Upper lobe of right lung (tissue), 1 donor: Measurements from ENCODE around the gene CX3CL1. TPM values are rescaled to one million over a fixed set of nuclear protein-coding genes. Genes with fewer than 3 reads are reported as not detected.
A peak's percentile ranks its signal among the peaks of the same experiment; 100 is the strongest.

Source experiments
- ATAC-seq: fragments of 200-7000 bp; cut with Tn5 transposase; one replicate; pipeline ENCODE4 v1.9.1; 2020; ENCODE audit warnings: mild to moderate bottlenecking, moderate library complexity
- DNase-seq: peaks from one replicate; pipeline ENCODE4 v3.0.0-alpha.2; 2020
- H3K27ac ChIP-seq: fragments of 200-600 bp; one replicate; pipeline ENCODE4 v1.8.0; 2022
- H3K27me3 ChIP-seq: fragments of 200-600 bp; one replicate; pipeline ENCODE4 v1.8.0; 2022; ENCODE audit warnings: mild to moderate bottlenecking
- H3K36me3 ChIP-seq: fragments of 200-600 bp; one replicate; pipeline ENCODE4 v1.8.0; 2022
- H3K4me1 ChIP-seq: fragments of 200-600 bp; one replicate; pipeline ENCODE4 v1.8.0; 2022
- H3K4me3 ChIP-seq: fragments of 200-600 bp; one replicate; pipeline ENCODE4 v1.8.0; 2022; ENCODE audit warnings: mild to moderate bottlenecking
- H3K9me3 ChIP-seq: fragments of 200-600 bp; one replicate; pipeline ENCODE4 v1.8.0; 2022
- intact Hi-C: fragments of 100-400 bp; cut with DNase I; formaldehyde crosslinking; loops from one replicate; pipeline ENCODE4 v1.11.0; 2022
- total RNA-seq: library from RNA; stranded (reverse); fragmentation: NEBNext Ultra II Directional; extraction: Animal tissue kit (Norgen Biotek cat#: 25700); gene quantifications from one replicate; pipeline ENCODE4 v1.2.1, GENCODE V29; 2021
- TF ChIP-seq, protein P1 (sequence below): fragments of 200-600 bp; IDR thresholded peaks from one replicate; pipeline ENCODE4 v1.8.0; 2022; ENCODE audit warnings: antibody characterized with exemption
- donor health status: DM: no; HTN: yes; CAD: no; lungs with severe emphysema.

Gene CX3CL1
- total RNA-seq, 1 donor from 2014 or later = 47.5 TPM

DNA sequence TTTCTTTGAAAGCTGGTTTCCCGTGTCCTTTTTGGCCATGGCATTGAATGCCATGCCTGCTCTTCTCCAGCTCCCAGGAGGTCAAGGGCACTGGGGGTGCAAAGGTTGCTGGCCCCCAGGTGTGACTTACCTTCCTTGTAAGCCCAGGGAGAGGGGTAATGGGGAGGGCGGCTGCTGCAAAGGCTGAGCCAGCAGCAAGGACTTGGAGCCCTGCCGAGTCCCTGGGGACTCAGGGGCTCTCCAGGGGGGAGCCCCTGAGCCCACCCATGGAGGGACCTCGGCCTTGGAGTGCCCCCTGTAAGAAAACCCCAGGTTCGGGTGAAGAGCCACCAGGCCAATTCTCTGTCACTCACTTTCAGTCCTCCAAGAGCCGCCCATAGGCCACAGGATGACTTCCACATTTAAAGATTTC is 19.6 kb upstream of the CX3CL1 start:
- H3K4me3 ChIP-seq = no peak overlapping the region
- no peaks in the 10 kb centered on the region for H3K36me3 ChIP-seq
- no peaks in the 10 kb centered on the region for H3K9me3 ChIP-seq
- H3K27me3 ChIP-seq = no peaks in the 10 kb centered on the region
- ATAC-seq (no peak), DNase-seq (no peak)
- H3K4me1 ChIP-seq = no peaks in the 10 kb centered on the region
- intact Hi-C loops = no loop called here
- TF ChIP-seq, protein P1, sequence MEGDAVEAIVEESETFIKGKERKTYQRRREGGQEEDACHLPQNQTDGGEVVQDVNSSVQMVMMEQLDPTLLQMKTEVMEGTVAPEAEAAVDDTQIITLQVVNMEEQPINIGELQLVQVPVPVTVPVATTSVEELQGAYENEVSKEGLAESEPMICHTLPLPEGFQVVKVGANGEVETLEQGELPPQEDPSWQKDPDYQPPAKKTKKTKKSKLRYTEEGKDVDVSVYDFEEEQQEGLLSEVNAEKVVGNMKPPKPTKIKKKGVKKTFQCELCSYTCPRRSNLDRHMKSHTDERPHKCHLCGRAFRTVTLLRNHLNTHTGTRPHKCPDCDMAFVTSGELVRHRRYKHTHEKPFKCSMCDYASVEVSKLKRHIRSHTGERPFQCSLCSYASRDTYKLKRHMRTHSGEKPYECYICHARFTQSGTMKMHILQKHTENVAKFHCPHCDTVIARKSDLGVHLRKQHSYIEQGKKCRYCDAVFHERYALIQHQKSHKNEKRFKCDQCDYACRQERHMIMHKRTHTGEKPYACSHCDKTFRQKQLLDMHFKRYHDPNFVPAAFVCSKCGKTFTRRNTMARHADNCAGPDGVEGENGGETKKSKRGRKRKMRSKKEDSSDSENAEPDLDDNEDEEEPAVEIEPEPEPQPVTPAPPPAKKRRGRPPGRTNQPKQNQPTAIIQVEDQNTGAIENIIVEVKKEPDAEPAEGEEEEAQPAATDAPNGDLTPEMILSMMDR = no peak
- no peak overlapping the region for H3K27ac ChIP-seq

DNA sequence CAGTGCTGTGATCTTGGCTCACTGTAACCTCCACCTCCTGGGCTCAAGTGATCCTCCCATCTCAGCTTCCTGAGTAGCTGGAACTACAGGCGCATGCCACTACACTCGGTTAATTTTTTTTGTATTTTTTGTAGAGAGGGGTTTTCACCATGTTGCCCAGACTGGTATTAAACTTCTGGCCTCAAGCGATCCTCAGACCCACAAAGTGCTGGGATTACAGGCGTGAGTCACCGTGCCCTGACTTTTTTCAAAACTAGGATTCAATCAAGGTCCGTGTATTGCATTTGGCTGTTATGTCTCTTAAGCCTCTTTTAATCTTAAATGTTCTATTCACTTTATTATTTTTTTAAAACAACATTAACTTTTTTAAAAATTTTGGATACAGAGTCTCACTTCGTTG is 18.0 kb upstream of the CX3CL1 start:
- Histone ChIP-seq H3K36me3 (no peaks in the 10 kb centered on the region), H3K9me3 (no peaks in the 10 kb centered on the region), H3K4me1 (no peaks in the 10 kb centered on the region), H3K4me3 (no peak overlapping the region), H3K27me3 (no peaks in the 10 kb centered on the region), H3K27ac (no peak overlapping the region)
- ATAC-seq = no peak
- DNase-seq = no peak
- intact Hi-C loops = no loop called here
- TF ChIP-seq, protein P1 = no peak

- Histone ChIP-seq H3K27me3 (no peaks in the 10 kb centered on the region), H3K27ac (no peak overlapping the region), H3K4me1 (no peaks in the 10 kb centered on the region), H3K9me3 (no peaks in the 10 kb centered on the region), H3K4me3 (no peak overlapping the region), H3K36me3 (no peaks in the 10 kb centered on the region)
- ATAC-seq (no peak), DNase-seq (no peak)
- TF ChIP-seq, protein P1 = no peak
- intact Hi-C loops = no loop called here
These were observed 16.3 kb upstream of the CX3CL1 start for GRCh38 chr16:57355898-57356414.

- H3K9me3 ChIP-seq = no peaks in the 10 kb centered on the region
- ATAC-seq (no peak), DNase-seq (no peak)
- H3K27me3 ChIP-seq = no peaks in the 10 kb centered on the region
- TF ChIP-seq, protein P1 = no peak
- H3K4me3 ChIP-seq = no peak overlapping the region
- H3K4me1 ChIP-seq = no peaks in the 10 kb centered on the region
- intact Hi-C loops = no loop called here
- no peak overlapping the region for H3K27ac ChIP-seq
- no peaks in the 10 kb centered on the region for H3K36me3 ChIP-seq
These were observed 15.7 kb upstream of the CX3CL1 start for GRCh38 chr16:57356547-57356946.

- peak; percentile 88 for ATAC-seq
- no peak for DNase-seq
- intact Hi-C loops = no loop called here
These were observed 14.8 kb upstream of the CX3CL1 start for GRCh38 chr16:57357330-57358085.

More at GRCh38 chr16:57357330-57358085, 14.8 kb upstream of the CX3CL1 start:
- Histone ChIP-seq H3K4me3 (no peak overlapping the region), H3K4me1 (no peaks in the 10 kb centered on the region), H3K27ac (no peak overlapping the region), H3K36me3 (no peaks in the 10 kb centered on the region), H3K27me3 (no peaks in the 10 kb centered on the region), H3K9me3 (no peaks in the 10 kb centered on the region)
- TF ChIP-seq, protein P1 = no peak
